Aorta (tissue), 5 donors: ENCODE data around the gene LUZP4. TPM values are rescaled to one million over a fixed set of nuclear protein-coding genes. Genes with fewer than 3 reads are reported as not detected.

Experiments used
- ATAC-seq: fragments of 200-7000 bp; cut with Tn5 transposase; one replicate; pipeline ENCODE4 v1.9.1; 2022; ENCODE audit warnings: moderate library complexity; ENCODE audit not compliant: low FRiP score
- DNase-seq, 2 donors: peaks; one replicate each; pipeline ENCODE4 v3.0.0-alpha.2; 2020
- H3K27ac ChIP-seq, 2 donors: one replicate each; pipeline ENCODE4 v1.5.1; 2013; ENCODE audit warnings: low read length in 2 of 2, mild to moderate bottlenecking in 2 of 2, moderate library complexity in 2 of 2, control low read depth in 1 of 2, inconsistent platforms in 1 of 2, low read depth in 1 of 2
- H3K27me3 ChIP-seq, 2 donors: one replicate each; pipeline ENCODE4 v1.6.1; 2013; ENCODE audit warnings: control low read depth in 1 of 2, low read length in 1 of 2, mild to moderate bottlenecking in 1 of 2, moderate library complexity in 1 of 2; ENCODE audit not compliant: insufficient read depth in 2 of 2, control insufficient read depth in 1 of 2
- H3K36me3 ChIP-seq, 2 donors: one replicate each; pipeline ENCODE4 v1.6.1; 2013; ENCODE audit warnings: control low read depth in 1 of 2, low read length in 1 of 2, mild to moderate bottlenecking in 1 of 2; ENCODE audit not compliant: insufficient read depth in 2 of 2, control insufficient read depth in 1 of 2
- H3K4me1 ChIP-seq, 2 donors: one replicate each; pipeline ENCODE4 v1.6.1; 2013; ENCODE audit warnings: low read length in 2 of 2, control low read depth in 1 of 2, mild to moderate bottlenecking in 1 of 2, moderate library complexity in 1 of 2; ENCODE audit not compliant: insufficient read depth in 2 of 2, control insufficient read depth in 1 of 2
- H3K4me3 ChIP-seq, 2 donors: one replicate each; pipeline ENCODE4 v1.5.1; 2013; ENCODE audit warnings: low read length in 2 of 2, control low read depth in 1 of 2, mild to moderate bottlenecking in 1 of 2
- H3K9me3 ChIP-seq: one replicate; pipeline ENCODE4 v1.6.1; 2013; ENCODE audit warnings: mild to moderate bottlenecking, low read length; ENCODE audit not compliant: control insufficient read depth
- WGBS, 2 donors: extraction: QIAGEN DNeasy Blood & Tissue Kit; methylation state at CpG; one replicate each; pipeline ENCODE4 v1.1.7; 2013; 5-methylcytosine and 5-hydroxymethylcytosine counted together
- intact Hi-C, 2 donors: fragments of 100-400 bp; cut with DNase I; formaldehyde crosslinking; loops; one replicate each; pipeline versions ENCODE4 v1.14.2 to v1.15.0; 2022
- polyA plus RNA-seq, 2 donors: library from polyadenylated mRNA; stranded (reverse); fragments of 200-250 nt; gene quantifications; one replicate each; pipeline ENCODE4 v1.2.3, GENCODE V29; 2013
- total RNA-seq, 2 donors: library from RNA; stranded (reverse); fragmentation: NEBNext Ultra II Directional; extraction: Animal tissue kit (Norgen Biotek cat#: 25700); gene quantifications; one replicate each; pipeline ENCODE4 v1.2.1, GENCODE V29; 2021
- donor health status: healthy with polysubstance abuse.
- donor health status: Bipolar disorder and iron deficiency.
- donor health status: DM: no; HTN: no; CAD: no.
- donor health status: DM: no; HTN: no; CAD: no.
- donor health status: DM: yes; HTN: yes; CAD: no.

Gene LUZP4
- total and polyA plus RNA-seq, 4 donors = not detected

GRCh38 chrX:115268421-115268820, 21.1 kb upstream of the LUZP4 start:
- Histone ChIP-seq H3K27ac (no peak overlapping the region), H3K36me3 (no peaks in the 10 kb centered on the region), H3K27me3 (no peaks in the 10 kb centered on the region), H3K4me3 (no peak overlapping the region), H3K9me3 (no peaks in the 10 kb centered on the region), H3K4me1 (no peaks in the 10 kb centered on the region)
- intact Hi-C loops = no loop called here
- ATAC-seq (no peak), DNase-seq (no peak)
- WGBS, 2 donors = 32 to 67% methylated on average over 3 of the region's 3 CpGs

GRCh38 chrX:115269051-115269683, 20.3 kb upstream of the LUZP4 start:
- H3K36me3 ChIP-seq = no peaks in the 10 kb centered on the region
- 71 to 81% methylated on average over 1 of the region's 1 CpG for WGBS, 2 donors
- no peaks in the 10 kb centered on the region for H3K9me3 ChIP-seq
- H3K27ac ChIP-seq = no peak overlapping the region
- DNase-seq (no peak), ATAC-seq (no peak)
- intact Hi-C loops = no loop called here
- no peaks in the 10 kb centered on the region for H3K27me3 ChIP-seq
- no peak overlapping the region for H3K4me3 ChIP-seq
- H3K4me1 ChIP-seq = no peaks in the 10 kb centered on the region

- intact Hi-C loops = no loop called here
- no peak overlapping the region for H3K4me3 ChIP-seq
- no peaks in the 10 kb centered on the region for H3K27me3 ChIP-seq
- H3K27ac ChIP-seq = no peak overlapping the region
- H3K9me3 ChIP-seq = no peaks in the 10 kb centered on the region
- 16 to 23% methylated on average over 4 of the region's 4 CpGs for WGBS, 2 donors
- no peak for DNase-seq
- no peak for ATAC-seq
- H3K36me3 ChIP-seq = no peaks in the 10 kb centered on the region
- H3K4me1 ChIP-seq = no peaks in the 10 kb centered on the region
These were observed 4.6 kb upstream of the LUZP4 start for GRCh38 chrX:115284877-115285276.

GRCh38 chrX:115297189-115297588, 7.7 kb downstream of the LUZP4 start:
- WGBS, 2 donors = 81 to 94% methylated on average over 1 of the region's 1 CpG
- ATAC-seq = no peak

GRCh38 chrX:115311139-115311538, 21.6 kb downstream of the LUZP4 start:
- H3K9me3 ChIP-seq = no peaks in the 10 kb centered on the region
- H3K36me3 ChIP-seq = no peaks in the 10 kb centered on the region
- H3K4me1 ChIP-seq = no peaks in the 10 kb centered on the region
- intact Hi-C loops = no loop called here
- WGBS, 2 donors = 40 to 70% methylated on average over 1 of the region's 1 CpG
- H3K27me3 ChIP-seq = no peaks in the 10 kb centered on the region
- no peak overlapping the region for H3K4me3 ChIP-seq
- H3K27ac ChIP-seq = no peak overlapping the region
- DNase-seq = no peak
- no peak for ATAC-seq

More at GRCh38 chrX:115297189-115297588, 7.7 kb downstream of the LUZP4 start:
- Histone ChIP-seq H3K27ac (no peak overlapping the region), H3K27me3 (no peaks in the 10 kb centered on the region), H3K4me3 (no peak overlapping the region), H3K9me3 (no peaks in the 10 kb centered on the region), H3K36me3 (no peaks in the 10 kb centered on the region), H3K4me1 (no peaks in the 10 kb centered on the region)
- DNase-seq = no peak
- intact Hi-C loops = no loop called here

- H3K4me3 ChIP-seq = no peak overlapping the region
- intact Hi-C loops = no loop called here
These were observed 22.1 kb downstream of the LUZP4 start for GRCh38 chrX:115311601-115312001.

GRCh38 chrX:115318139-115318538, 28.6 kb downstream of the LUZP4 start:
- Histone ChIP-seq H3K27ac (no peak overlapping the region), H3K36me3 (no peaks in the 10 kb centered on the region), H3K4me1 (no peaks in the 10 kb centered on the region), H3K4me3 (no peak overlapping the region), H3K27me3 (no peaks in the 10 kb centered on the region), H3K9me3 (no peaks in the 10 kb centered on the region)
- intact Hi-C loops = no loop called here
- DNase-seq (no peak), ATAC-seq (no peak)
- 66 to 79% methylated on average over 5 of the region's 5 CpGs for WGBS, 2 donors

More at GRCh38 chrX:115311601-115312001, 22.1 kb downstream of the LUZP4 start:
- H3K36me3 ChIP-seq = no peaks in the 10 kb centered on the region
- ATAC-seq (peak; percentile 33), DNase-seq (peak in 1 of 2 donors; percentile 47)
- no peaks in the 10 kb centered on the region for H3K9me3 ChIP-seq
- 35 to 52% methylated on average over 19 of the region's 19 CpGs for WGBS, 2 donors
- no peaks in the 10 kb centered on the region for H3K4me1 ChIP-seq
- no peak overlapping the region for H3K27ac ChIP-seq
- no peaks in the 10 kb centered on the region for H3K27me3 ChIP-seq

- Histone ChIP-seq H3K36me3 (no peaks in the 10 kb centered on the region), H3K4me1 (peaks cover 0 to 2% of the 10 kb centered on the region in 2 donors), H3K4me3 (no peak overlapping the region), H3K27ac (no peak overlapping the region), H3K27me3 (no peaks in the 10 kb centered on the region), H3K9me3 (no peaks in the 10 kb centered on the region)
- ATAC-seq (no peak), DNase-seq (no peak)
- intact Hi-C loops = loop anchor here in 1 of 2 donors (5.0 kb wide), 1 partner anchor 90 kb away; the partner anchor contains the start of gene LRCH2
These were observed 32.9 kb downstream of the LUZP4 start for GRCh38 chrX:115322375-115322774.

- Histone ChIP-seq H3K27ac (no peak overlapping the region), H3K4me1 (peaks cover 0 to 2% of the 10 kb centered on the region in 2 donors), H3K9me3 (no peaks in the 10 kb centered on the region), H3K27me3 (no peaks in the 10 kb centered on the region), H3K36me3 (no peaks in the 10 kb centered on the region), H3K4me3 (no peak overlapping the region)
- no peak for ATAC-seq
- peak; percentile 66 to 76 for DNase-seq
- WGBS, 2 donors = 6 to 16% methylated on average over 3 of the region's 3 CpGs
- intact Hi-C loops = loop anchor here in 1 of 2 donors (5.0 kb wide), 1 partner anchor 92 kb away; the partner anchor contains the start of gene LRCH2
These were observed 34.7 kb downstream of the LUZP4 start for GRCh38 chrX:115324194-115324593.
